ENCODE data around the gene NRF1.

Gene NRF1

DNA sequence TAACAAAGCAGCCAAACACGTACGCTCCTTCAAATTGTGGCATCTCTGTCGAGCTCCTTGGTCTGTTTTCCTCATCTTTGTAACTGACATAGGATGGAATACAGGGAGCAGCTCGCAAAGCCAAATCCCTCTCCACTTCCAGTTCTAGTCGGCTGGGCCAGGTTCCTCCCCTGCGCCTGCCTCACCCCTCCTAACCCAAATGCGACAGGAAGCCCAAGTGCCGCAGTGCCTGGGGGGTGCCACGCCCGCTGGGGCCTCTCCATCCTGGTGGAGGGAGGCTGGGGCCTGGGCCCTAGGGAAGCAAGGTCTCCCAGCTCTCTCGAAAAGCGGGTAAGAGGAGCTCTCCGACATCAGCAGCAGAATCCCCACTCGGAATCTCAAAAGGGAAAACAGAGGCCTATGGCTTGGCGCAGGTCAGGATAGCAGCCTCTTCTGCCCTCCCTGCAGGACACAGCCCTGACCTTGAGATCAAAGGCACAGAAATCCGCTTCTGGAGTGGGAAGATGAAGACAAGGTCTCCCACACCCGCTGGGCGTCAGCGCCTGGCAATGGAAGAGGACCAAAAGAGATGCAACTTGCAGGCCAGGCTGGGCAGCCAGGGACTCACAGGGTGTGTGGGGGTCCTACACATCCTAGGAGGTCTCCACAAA is 165.8 kb downstream of the NRF1 start:
- H3K4me3 ChIP-seq (ENCODE audit: low read depth, low read length) = no peak overlapping the region
- TF ChIP-seq, protein P1, sequence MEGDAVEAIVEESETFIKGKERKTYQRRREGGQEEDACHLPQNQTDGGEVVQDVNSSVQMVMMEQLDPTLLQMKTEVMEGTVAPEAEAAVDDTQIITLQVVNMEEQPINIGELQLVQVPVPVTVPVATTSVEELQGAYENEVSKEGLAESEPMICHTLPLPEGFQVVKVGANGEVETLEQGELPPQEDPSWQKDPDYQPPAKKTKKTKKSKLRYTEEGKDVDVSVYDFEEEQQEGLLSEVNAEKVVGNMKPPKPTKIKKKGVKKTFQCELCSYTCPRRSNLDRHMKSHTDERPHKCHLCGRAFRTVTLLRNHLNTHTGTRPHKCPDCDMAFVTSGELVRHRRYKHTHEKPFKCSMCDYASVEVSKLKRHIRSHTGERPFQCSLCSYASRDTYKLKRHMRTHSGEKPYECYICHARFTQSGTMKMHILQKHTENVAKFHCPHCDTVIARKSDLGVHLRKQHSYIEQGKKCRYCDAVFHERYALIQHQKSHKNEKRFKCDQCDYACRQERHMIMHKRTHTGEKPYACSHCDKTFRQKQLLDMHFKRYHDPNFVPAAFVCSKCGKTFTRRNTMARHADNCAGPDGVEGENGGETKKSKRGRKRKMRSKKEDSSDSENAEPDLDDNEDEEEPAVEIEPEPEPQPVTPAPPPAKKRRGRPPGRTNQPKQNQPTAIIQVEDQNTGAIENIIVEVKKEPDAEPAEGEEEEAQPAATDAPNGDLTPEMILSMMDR (IDR thresholded peaks at IDR 0.05; ENCODE audit: insufficient read depth, low read depth, low read length, missing control alignments) = no peak
- no peak for DNase-seq (ENCODE audit: low read depth)

DNA sequence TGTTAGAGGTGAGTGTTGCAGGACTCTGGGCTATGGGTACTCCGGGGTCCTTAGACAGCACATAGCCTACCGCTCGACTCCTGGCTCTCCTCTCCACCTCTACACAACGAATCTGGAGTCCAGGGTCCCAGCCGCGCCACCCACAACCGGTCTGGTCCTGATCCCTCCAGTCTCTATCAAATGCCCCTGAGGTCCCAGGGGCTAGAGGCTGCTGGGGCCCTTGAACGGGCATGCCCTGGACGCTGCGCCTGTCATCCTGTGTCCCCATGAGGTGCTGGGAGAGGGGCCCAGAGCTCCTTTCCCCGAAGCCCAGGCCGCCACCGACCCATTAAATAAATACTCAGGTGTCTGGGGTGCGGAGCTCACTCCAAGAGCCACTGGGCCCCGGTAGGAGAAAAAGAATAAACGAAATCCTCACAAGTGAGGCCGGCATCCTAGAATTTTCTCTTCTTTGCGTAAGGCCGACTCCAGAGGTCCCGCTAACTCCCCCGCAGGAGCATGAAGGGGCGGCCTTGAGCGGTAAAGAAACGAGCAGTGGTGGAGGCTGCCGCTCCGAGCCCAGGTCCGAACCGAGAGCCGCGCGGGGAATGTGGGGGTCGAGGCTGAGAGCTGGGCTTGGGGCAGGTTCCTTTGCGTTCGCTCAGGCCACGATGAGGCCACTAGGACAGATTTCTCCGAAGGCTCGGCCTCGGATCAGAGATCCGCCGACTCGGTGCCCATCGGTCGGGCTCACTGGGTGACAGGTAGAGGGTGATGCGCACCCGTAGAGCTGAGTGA is 166.7 kb downstream of the NRF1 start:
- TF ChIP-seq, protein P1 (IDR thresholded peaks at IDR 0.05; ENCODE audit: insufficient read depth, low read depth, low read length, missing control alignments) = no peak
- DNase-seq (ENCODE audit: low read depth) = no peak
- no peak overlapping the region for H3K4me3 ChIP-seq (ENCODE audit: low read depth, low read length)

DNA sequence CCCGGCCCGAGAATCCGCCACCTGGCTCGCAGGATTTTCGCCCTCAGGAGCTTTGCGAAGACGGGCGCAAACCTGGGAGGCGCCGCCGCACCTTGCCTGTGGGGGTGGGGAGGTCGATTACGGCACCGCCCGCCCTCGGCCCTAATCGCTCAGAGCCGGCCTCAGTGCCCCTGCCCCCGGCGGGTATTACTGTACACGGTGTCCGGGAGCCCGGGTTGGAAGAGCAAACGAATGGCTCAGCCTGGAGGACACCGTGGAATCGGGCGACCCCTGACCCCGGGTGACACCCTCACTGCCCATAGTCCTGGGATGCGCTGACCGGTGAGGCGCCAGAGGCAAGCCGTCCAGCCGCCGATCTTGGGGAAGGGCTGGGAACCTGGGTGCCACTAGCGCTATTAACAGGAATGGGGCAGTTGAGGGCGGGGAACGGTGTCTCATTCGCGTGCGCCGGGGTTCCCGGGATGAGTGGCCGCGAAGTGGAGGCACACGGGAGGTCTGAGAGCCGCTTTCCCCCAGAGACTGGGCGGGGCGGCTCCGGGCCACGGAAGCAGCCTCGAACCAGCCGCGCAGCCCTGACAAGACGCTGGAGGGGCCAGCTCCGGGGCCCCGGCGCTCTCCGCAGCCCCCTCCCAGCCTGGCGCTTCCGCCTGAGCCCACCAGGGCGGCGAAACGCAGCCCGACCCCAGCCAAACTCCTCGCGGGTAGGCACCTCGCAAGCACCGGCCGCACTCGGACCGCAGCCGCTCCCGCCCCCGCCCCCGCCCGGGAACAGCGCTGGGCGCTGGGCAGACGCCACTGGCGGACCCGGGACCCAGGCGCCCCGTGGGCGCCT is 167.5 kb downstream of the NRF1 start:
- DNase-seq (ENCODE audit: low read depth) = no peak
- H3K4me3 ChIP-seq (ENCODE audit: low read depth, low read length) = peak overlapping the region; percentile 62
- TF ChIP-seq, protein P1 (IDR thresholded peaks at IDR 0.05; ENCODE audit: insufficient read depth, low read depth, low read length, missing control alignments) = no peak

DNA sequence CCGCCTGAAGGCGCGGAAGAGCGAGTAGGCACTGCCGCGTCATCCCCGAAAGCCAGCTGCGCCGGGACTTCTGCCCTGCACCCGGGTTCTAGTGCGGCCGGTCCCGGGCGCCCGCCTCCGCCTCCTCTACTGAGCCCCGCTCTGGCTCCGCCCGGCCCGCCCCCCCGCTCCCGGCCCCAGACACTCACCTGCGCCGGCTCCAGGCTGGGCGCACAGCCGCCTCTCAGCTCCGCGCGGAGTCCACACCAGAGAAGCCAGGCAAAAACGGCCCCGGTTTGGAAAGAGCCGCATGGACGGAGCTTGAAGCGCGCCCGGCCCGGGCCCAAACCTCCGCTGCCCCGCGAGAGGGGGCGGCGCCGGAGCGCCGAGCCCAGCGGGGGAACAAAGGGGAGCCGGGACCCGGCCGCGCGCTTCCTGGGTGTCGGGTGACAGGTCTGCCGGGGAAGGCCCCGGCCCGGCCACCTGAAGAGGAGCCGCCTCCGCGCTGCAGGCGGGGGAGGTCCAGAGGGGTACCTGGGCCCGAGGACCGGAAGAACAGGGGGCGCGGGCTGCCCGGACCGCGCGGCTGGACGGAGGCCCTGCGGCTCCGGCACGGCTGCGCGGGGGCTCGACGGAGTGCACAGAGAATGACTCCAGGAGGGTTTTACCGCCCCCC is 168.2 kb downstream of the NRF1 start:
- peak overlapping the region; percentile 62 for H3K4me3 ChIP-seq (ENCODE audit: low read depth, low read length)
- TF ChIP-seq, protein P1 (IDR thresholded peaks at IDR 0.05; ENCODE audit: insufficient read depth, low read depth, low read length, missing control alignments) = no peak
- peak; percentile 52 for DNase-seq (ENCODE audit: low read depth)

DNA sequence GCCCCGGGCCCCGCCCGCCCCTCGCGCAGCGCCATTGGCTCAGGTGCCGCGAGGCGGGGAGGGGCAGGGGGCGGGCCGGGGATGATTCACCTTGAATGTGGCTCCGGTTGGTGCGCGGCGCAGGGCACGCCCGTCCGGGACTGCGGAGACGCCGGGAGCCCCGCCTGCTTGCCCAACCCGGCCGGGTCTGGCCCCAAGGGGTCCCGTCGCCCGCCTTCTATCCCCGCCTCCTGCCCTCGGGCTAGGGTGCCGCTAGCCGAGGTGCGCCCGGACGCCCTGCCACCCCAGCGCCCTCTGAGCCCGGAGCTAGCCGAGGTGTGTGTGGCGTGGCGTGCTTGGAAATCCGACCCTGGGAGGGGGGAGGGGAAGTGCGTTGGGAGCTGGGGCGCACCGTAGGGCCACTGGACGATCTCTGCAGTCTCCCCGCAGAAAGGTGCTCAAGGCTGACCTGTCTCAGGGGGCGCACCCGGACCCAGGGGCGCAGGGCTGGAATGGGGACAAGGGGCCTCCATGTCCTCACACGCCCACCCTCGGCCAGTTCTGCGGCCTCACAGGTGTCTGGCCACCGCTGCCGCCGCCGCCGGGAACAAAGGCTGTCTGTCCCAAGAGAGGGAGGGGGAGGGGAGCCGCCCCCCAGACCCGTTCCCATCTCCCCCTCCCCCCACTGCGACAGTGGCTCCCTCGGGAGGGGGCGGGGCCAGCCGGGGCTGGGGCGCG is 168.9 kb downstream of the NRF1 start:
- peak; percentile 67 for DNase-seq (ENCODE audit: low read depth)
- H3K4me3 ChIP-seq (ENCODE audit: low read depth, low read length) = peak overlapping the region; percentile 62
- TF ChIP-seq, protein P1 (IDR thresholded peaks at IDR 0.05; ENCODE audit: insufficient read depth, low read depth, low read length, missing control alignments) = no peak
